HepG2 (cell line): ENCODE measurements around the gene TBX10. TPM values are rescaled to one million over a fixed set of nuclear protein-coding genes. Genes with fewer than 3 reads are reported as not detected.

Experiments
- AHR ChIP-seq: IDR thresholded peaks from 2 replicates; pipeline ENCODE4 v1.6.1; 2018; ENCODE audit warnings: missing genetic modification reagents, missing compliant biosample characterization
- CBX5 ChIP-seq: sonication (generic); formaldehyde crosslinking; IDR thresholded peaks from 2 replicates; pipeline ENCODE4 v1.4.0; 2020; ENCODE audit warnings: missing genetic modification reagents, borderline replicate concordance
- ERF ChIP-seq: IDR thresholded peaks from 2 replicates; pipeline ENCODE4 v1.6.1; 2018; ENCODE audit warnings: missing biosample characterization, missing genetic modification reagents
- FOXM1 ChIP-seq: sonication (generic); formaldehyde crosslinking; IDR thresholded peaks from 2 replicates; pipeline ENCODE4 v1.5.0; 2020; ENCODE audit warnings: missing genetic modification reagents
- FOXO1 ChIP-seq: sonication (generic); formaldehyde crosslinking; IDR thresholded peaks from 2 replicates; pipeline ENCODE4 v1.4.0; 2020; ENCODE audit warnings: missing genetic modification reagents
- HOXA9 ChIP-seq: sonication (generic); formaldehyde crosslinking; IDR thresholded peaks from 2 replicates; pipeline ENCODE4 v1.8.1; 2022; ENCODE audit warnings: missing genetic modification reagents, mild to moderate bottlenecking, moderate library complexity, borderline replicate concordance
- MYC ChIP-seq: sonication (generic); formaldehyde crosslinking; IDR thresholded peaks from 2 replicates; pipeline ENCODE4 v1.9.0; 2021; ENCODE audit warnings: missing genetic modification reagents, borderline replicate concordance
- NCOA5 ChIP-seq: sonication (generic); formaldehyde crosslinking; IDR thresholded peaks from 2 replicates; pipeline ENCODE4 v1.4.0; 2020; ENCODE audit warnings: missing genetic modification reagents
- NR2C2 ChIP-seq: sonication (generic); formaldehyde crosslinking; IDR thresholded peaks from 2 replicates; pipeline ENCODE4 v1.4.0; 2020; ENCODE audit warnings: missing genetic modification reagents, mild to moderate bottlenecking, moderate library complexity, borderline replicate concordance
- NR2F1 ChIP-seq, 2 experiments: fragments of 450-650 bp in 1 of 2; formaldehyde crosslinking in 1 of 2; IDR thresholded peaks; 2 replicates each; pipeline versions ENCODE4 v1.5.0 to v1.6.1; 2016 to 2020; ENCODE audit warnings: mild to moderate bottlenecking in 1 of 2, missing compliant biosample characterization in 1 of 2, missing genetic modification reagents in 1 of 2, moderate library complexity in 1 of 2
- SIN3A ChIP-seq: IDR thresholded peaks from 2 replicates; pipeline ENCODE4 v1.6.1; 2011; ENCODE audit warnings: low read depth, mild to moderate bottlenecking, control low read depth, low read length, borderline replicate concordance
- TGIF2 ChIP-seq: IDR thresholded peaks from 2 replicates; pipeline ENCODE4 v1.6.1; 2016; ENCODE audit warnings: control low read depth, missing compliant biosample characterization
- ZFY ChIP-seq: sonication (generic); formaldehyde crosslinking; IDR thresholded peaks from 2 replicates; pipeline ENCODE4 v1.4.0; 2020; ENCODE audit warnings: missing genetic modification reagents
- ZNF12 ChIP-seq: sonication (generic); formaldehyde crosslinking; IDR thresholded peaks from 2 replicates; pipeline ENCODE4 v1.5.0; 2020; ENCODE audit warnings: missing genetic modification reagents
- ZNF460 ChIP-seq: sonication (generic); formaldehyde crosslinking; IDR thresholded peaks from 2 replicates; pipeline ENCODE4 v1.5.1; 2020; ENCODE audit warnings: missing genetic modification reagents, mild to moderate bottlenecking, borderline replicate concordance
- ZNF501 ChIP-seq: sonication (generic); formaldehyde crosslinking; IDR thresholded peaks from 2 replicates; pipeline ENCODE4 v1.5.1; 2020; ENCODE audit warnings: mild to moderate bottlenecking, moderate library complexity, missing genetic modification reagents
- ZNF562 ChIP-seq: sonication (generic); formaldehyde crosslinking; IDR thresholded peaks from 2 replicates; pipeline ENCODE4 v1.8.0; 2022; ENCODE audit warnings: missing genetic modification reagents, borderline replicate concordance
- ZNF678 ChIP-seq: sonication (generic); formaldehyde crosslinking; IDR thresholded peaks from 2 replicates; pipeline ENCODE4 v1.4.0; 2020; ENCODE audit warnings: mild to moderate bottlenecking, missing genetic modification reagents
- ZNF737 ChIP-seq: sonication (generic); formaldehyde crosslinking; IDR thresholded peaks from 2 replicates; pipeline ENCODE4 v1.5.0; 2020; ENCODE audit warnings: missing genetic modification reagents, mild to moderate bottlenecking, borderline replicate concordance
- ZNF772 ChIP-seq: sonication (generic); formaldehyde crosslinking; IDR thresholded peaks from 2 replicates; pipeline ENCODE4 v1.5.0; 2020; ENCODE audit warnings: mild to moderate bottlenecking, missing genetic modification reagents
- ZSCAN25 ChIP-seq: sonication (generic); formaldehyde crosslinking; IDR thresholded peaks from 2 replicates; pipeline ENCODE4 v1.8.0; 2022; ENCODE audit warnings: mild to moderate bottlenecking, missing genetic modification reagents
- polyA plus RNA-seq, 8 experiments: library from polyadenylated mRNA; depleted of rRNA in 3 of 8; stranded (reverse) in 7 of 8; unstranded in 1 of 8; fragments of >200 nt; fragmentation: Illumina TruSeq in 4 of 8; extraction: Trizol in 4 of 8; gene quantifications; 2 replicates each; pipeline versions ENCODE4 v1.2.1 to v1.2.3, GENCODE V29; 2011 to 2016; ENCODE audit warnings: low read depth in 4 of 8, missing spikeins in 1 of 8, mixed read lengths in 1 of 8; ENCODE audit not compliant: insufficient read depth in 1 of 8
- total RNA-seq, 5 experiments: library from RNA; depleted of rRNA; stranded (reverse); fragments of >200 nt; fragmentation: Illumina TruSeq; extraction: Trizol; gene quantifications; 2 replicates each; pipeline ENCODE4 v1.2.3, GENCODE V29; 2016; ENCODE audit warnings: low read depth in 1 of 5
- TF ChIP-seq, protein P1 (sequence below): sonication (generic); formaldehyde crosslinking; IDR thresholded peaks from 2 replicates; pipeline ENCODE4 v1.4.0; 2020; ENCODE audit warnings: mild to moderate bottlenecking, missing genetic modification reagents
- TF ChIP-seq, protein P2 (sequence below): IDR thresholded peaks from 2 replicates; pipeline ENCODE4 v1.6.1; 2018; ENCODE audit warnings: missing genetic modification reagents
- TF ChIP-seq, protein P3 (sequence below): sonication (generic); formaldehyde crosslinking; IDR thresholded peaks from 2 replicates; pipeline ENCODE4 v1.5.0; 2020; ENCODE audit warnings: mild to moderate bottlenecking, missing genetic modification reagents, borderline replicate concordance

The TBX10 gene
- total and polyA plus RNA-seq, 2 of the 13 experiments (the other 11 are each of a cell fraction or from before 2014, with no cell fraction given): 0.27 to 1.7 TPM

DNA sequence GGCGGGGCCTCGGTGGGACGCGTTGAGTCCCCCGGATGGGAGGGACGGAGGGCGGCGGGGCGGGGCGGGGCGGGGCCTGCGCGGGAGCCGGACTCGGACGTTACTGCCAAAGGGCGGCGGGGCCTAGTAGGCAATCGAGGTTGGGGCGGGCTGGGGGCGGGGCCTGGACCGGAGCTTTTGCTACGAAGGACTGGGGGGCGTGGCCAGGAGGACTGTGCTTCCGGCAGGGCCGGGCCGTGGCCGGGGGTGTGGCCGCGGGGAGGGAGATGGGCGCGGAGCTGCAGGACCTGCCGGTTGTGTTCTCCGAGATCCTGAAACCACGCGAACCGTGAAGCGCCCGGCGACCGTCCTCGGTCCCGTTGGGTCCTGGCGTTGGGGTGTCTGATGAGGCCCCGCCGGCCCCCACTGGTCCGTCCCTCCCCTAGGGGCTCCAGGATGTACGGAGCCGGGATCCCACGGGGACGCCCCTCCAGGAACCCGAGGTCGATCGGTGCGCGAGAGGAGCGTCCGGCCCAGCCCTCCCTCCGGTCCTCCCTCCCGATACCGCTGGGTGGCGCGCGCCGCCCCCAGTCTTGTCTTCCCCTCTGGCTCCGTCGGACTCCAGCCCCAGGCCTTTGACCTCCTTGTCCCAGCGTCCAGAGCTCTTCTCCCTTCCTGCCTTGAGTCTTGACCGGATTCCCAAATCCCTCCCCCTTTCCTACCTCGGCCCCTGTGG lies 9.2 kb downstream of the TBX10 start (continued):
- TF ChIP-seq, protein P1, sequence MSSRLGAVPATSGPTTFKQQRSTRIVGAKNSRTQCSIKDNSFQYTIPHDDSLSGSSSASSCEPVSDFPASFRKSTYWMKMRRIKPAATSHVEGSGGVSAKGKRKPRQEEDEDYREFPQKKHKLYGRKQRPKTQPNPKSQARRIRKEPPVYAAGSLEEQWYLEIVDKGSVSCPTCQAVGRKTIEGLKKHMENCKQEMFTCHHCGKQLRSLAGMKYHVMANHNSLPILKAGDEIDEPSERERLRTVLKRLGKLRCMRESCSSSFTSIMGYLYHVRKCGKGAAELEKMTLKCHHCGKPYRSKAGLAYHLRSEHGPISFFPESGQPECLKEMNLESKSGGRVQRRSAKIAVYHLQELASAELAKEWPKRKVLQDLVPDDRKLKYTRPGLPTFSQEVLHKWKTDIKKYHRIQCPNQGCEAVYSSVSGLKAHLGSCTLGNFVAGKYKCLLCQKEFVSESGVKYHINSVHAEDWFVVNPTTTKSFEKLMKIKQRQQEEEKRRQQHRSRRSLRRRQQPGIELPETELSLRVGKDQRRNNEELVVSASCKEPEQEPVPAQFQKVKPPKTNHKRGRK: no peak
- peak; percentile 61; the same call in 1 of the 2 replicates for TF ChIP-seq FOXO1 (CRISPR knock-in tag)
- TF ChIP-seq CBX5: peak; percentile 47; the same call in 1 of the 2 replicates
- peak; percentile 57 for TF ChIP-seq NR2C2
- no peak for TF ChIP-seq FOXM1 (CRISPR knock-in tag)
- TF ChIP-seq NCOA5: 0 out of 2 replicates have a peak, but pooled peaks have one; percentile 61
- no peak for TF ChIP-seq ZNF12 (CRISPR knock-in tag)
- peak; percentile 44; the same call in 1 of the 2 replicates for TF ChIP-seq ZNF501 (CRISPR knock-in tag)
- TF ChIP-seq AHR (CRISPR knock-in tag): no peak; the same call in 1 of the 2 replicates
- TF ChIP-seq ERF (CRISPR knock-in tag): peak; percentile 75; the same call in 1 of the 2 replicates
- no peak for TF ChIP-seq ZNF562 (CRISPR knock-in tag)
- TF ChIP-seq, protein P2, sequence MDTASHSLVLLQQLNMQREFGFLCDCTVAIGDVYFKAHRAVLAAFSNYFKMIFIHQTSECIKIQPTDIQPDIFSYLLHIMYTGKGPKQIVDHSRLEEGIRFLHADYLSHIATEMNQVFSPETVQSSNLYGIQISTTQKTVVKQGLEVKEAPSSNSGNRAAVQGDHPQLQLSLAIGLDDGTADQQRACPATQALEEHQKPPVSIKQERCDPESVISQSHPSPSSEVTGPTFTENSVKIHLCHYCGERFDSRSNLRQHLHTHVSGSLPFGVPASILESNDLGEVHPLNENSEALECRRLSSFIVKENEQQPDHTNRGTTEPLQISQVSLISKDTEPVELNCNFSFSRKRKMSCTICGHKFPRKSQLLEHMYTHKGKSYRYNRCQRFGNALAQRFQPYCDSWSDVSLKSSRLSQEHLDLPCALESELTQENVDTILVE (CRISPR knock-in tag): peak; percentile 48; the same call in 1 of the 2 replicates
- TF ChIP-seq NR2F1 (CRISPR knock-in tag; IDR thresholded peaks at IDR 0.05): no peak; a peak in 2 of 4 replicates
- peak; percentile 58; the same call in 1 of the 2 replicates for TF ChIP-seq MYC (CRISPR knock-in tag)
- TF ChIP-seq ZSCAN25 (CRISPR knock-in tag): peak; percentile 81
- peak; percentile 31; the same call in 1 of the 2 replicates for TF ChIP-seq ZNF460 (CRISPR knock-in tag)
- peak; percentile 91; the same call in 1 of the 2 replicates for TF ChIP-seq SIN3A
- 0 out of 2 replicates have a peak, but pooled peaks have one; percentile 56 for TF ChIP-seq ZNF772
- no peak for TF ChIP-seq TGIF2 (CRISPR knock-in tag)
- no peak for TF ChIP-seq ZNF737 (CRISPR knock-in tag)
- no peak for TF ChIP-seq HOXA9 (CRISPR knock-in tag)
- TF ChIP-seq ZNF678: no peak
- TF ChIP-seq, protein P3, sequence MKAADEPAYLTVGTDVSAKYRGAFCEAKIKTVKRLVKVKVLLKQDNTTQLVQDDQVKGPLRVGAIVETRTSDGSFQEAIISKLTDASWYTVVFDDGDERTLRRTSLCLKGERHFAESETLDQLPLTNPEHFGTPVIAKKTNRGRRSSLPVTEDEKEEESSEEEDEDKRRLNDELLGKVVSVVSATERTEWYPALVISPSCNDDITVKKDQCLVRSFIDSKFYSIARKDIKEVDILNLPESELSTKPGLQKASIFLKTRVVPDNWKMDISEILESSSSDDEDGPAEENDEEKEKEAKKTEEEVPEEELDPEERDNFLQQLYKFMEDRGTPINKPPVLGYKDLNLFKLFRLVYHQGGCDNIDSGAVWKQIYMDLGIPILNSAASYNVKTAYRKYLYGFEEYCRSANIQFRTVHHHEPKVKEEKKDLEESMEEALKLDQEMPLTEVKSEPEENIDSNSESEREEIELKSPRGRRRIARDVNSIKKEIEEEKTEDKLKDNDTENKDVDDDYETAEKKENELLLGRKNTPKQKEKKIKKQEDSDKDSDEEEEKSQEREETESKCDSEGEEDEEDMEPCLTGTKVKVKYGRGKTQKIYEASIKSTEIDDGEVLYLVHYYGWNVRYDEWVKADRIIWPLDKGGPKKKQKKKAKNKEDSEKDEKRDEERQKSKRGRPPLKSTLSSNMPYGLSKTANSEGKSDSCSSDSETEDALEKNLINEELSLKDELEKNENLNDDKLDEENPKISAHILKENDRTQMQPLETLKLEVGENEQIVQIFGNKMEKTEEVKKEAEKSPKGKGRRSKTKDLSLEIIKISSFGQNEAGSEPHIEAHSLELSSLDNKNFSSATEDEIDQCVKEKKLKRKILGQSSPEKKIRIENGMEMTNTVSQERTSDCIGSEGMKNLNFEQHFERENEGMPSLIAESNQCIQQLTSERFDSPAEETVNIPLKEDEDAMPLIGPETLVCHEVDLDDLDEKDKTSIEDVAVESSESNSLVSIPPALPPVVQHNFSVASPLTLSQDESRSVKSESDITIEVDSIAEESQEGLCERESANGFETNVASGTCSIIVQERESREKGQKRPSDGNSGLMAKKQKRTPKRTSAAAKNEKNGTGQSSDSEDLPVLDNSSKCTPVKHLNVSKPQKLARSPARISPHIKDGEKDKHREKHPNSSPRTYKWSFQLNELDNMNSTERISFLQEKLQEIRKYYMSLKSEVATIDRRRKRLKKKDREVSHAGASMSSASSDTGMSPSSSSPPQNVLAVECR (CRISPR knock-in tag): peak; percentile 88
- peak; percentile 72 for TF ChIP-seq ZFY
